Right lobe of liver (tissue), 6 donors: ENCODE data around the gene F2R. TPM values are rescaled to one million over a fixed set of nuclear protein-coding genes. Genes with fewer than 3 reads are reported as not detected.

ENCODE experiments used
- ATAC-seq, 4 donors: fragments of 200-7000 bp; cut with Tn5 transposase; one replicate each; pipeline ENCODE4 v1.9.1; 2020; ENCODE audit warnings: mild to moderate bottlenecking in 4 of 4, moderate library complexity in 4 of 4
- DNase-seq, 3 donors: peaks; one replicate each; pipeline ENCODE4 v3.0.0-alpha.2; 2020
- H3K27ac ChIP-seq, 3 donors: fragments of 200-600 bp; one replicate each; pipeline ENCODE4 v1.8.0; 2022
- H3K27me3 ChIP-seq, 2 donors: fragments of 200-600 bp; one replicate each; pipeline ENCODE4 v1.8.0; 2022
- H3K36me3 ChIP-seq, 4 donors: fragments of 200-600 bp; sonication (generic) in 1 of 4; one replicate each; pipeline versions ENCODE4 v1.5.1 to v1.8.0; 2017 to 2022; ENCODE audit warnings: control low read depth in 1 of 4
- H3K4me1 ChIP-seq, 4 donors: fragments of 200-600 bp; sonication (generic) in 1 of 4; one replicate each; pipeline versions ENCODE4 v1.5.1 to v1.8.0; 2017 to 2022; ENCODE audit warnings: control low read depth in 1 of 4
- H3K4me3 ChIP-seq, 3 donors: fragments of 200-600 bp; one replicate each; pipeline ENCODE4 v1.8.0; 2022
- H3K9me3 ChIP-seq, 4 donors: fragments of 200-600 bp; sonication (generic) in 1 of 4; one replicate each; pipeline versions ENCODE4 v1.5.1 to v1.8.0; 2017 to 2022; ENCODE audit warnings: control low read depth in 1 of 4
- POLR2A ChIP-seq: fragments of 450-650 bp; IDR thresholded peaks from one replicate; pipeline ENCODE4 v1.6.1; 2017; ENCODE audit warnings: antibody characterized with exemption, mild to moderate bottlenecking
- WGBS: methylation state at CpG from one replicate; pipeline ENCODE4 v1.1.6; 2018; ENCODE audit warnings: low coverage, low lambda C conversion rate; ENCODE audit not compliant: insufficient coverage; ENCODE audit errors: missing lambda C conversion rate; 5-methylcytosine and 5-hydroxymethylcytosine counted together
- intact Hi-C, 2 donors: fragments of 100-400 bp; cut with DNase I; formaldehyde crosslinking; loops; one replicate each; pipeline versions ENCODE4 v1.11.2 to v1.14.1; 2022
- total RNA-seq, 6 experiments: library from RNA; depleted of rRNA in 2 of 6; stranded (reverse); fragments of >200 nt in 2 of 6; fragmentation: NEBNext Ultra II Directional in 3 of 6; extraction: Animal tissue kit (Norgen Biotek cat#: 25700) in 3 of 6; gene quantifications; one replicate each; pipeline versions ENCODE4 v1.1.0 to v1.2.4, GENCODE V29; 2016 to 2023
- TF ChIP-seq, protein P1 (sequence below), 4 donors: fragments of 200-600 bp in 3 of 4; fragments of 450-650 bp in 1 of 4; IDR thresholded peaks; one replicate each; pipeline versions ENCODE4 v1.5.1 to v1.8.0; 2016 to 2022; ENCODE audit warnings: antibody characterized with exemption in 4 of 4, mild to moderate bottlenecking in 2 of 4
- donor health status: DM: no; HTN: yes; CAD: no.
- donor health status: DM: no; HTN: no; CAD: no.
- donor health status: DM: no; HTN: no; CAD: no.
- donor health status: DM: no; HTN: yes; CAD: no.
- donor health status: DM: no; HTN: yes; CAD: no.

F2R gene
- total RNA-seq, 6 experiments from 2014 or later: 3.5 to 18.4 (median 11.4) TPM

DNA sequence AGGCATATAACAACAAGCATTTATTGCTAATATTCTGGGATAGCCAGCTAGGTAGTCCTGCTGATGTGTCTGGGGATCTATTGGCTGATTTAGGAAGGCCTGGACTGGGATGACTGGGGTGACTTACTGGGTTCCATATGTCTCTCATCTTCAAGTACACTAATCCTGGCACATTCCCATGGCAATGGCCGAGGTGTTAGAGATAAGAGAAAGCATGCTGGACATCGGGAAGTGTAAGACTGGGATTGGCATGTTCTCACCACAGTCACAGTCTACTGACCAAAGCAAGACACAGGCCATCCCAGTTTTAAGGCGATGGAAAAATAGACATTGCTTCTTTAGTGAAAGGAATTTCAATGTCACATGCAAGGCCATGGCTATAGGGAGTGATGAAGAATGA, 29.7 kb downstream of the F2R start:
- H3K4me1 ChIP-seq: no peaks in the 10 kb centered on the region
- no peak for TF ChIP-seq POLR2A
- TF ChIP-seq, protein P1, sequence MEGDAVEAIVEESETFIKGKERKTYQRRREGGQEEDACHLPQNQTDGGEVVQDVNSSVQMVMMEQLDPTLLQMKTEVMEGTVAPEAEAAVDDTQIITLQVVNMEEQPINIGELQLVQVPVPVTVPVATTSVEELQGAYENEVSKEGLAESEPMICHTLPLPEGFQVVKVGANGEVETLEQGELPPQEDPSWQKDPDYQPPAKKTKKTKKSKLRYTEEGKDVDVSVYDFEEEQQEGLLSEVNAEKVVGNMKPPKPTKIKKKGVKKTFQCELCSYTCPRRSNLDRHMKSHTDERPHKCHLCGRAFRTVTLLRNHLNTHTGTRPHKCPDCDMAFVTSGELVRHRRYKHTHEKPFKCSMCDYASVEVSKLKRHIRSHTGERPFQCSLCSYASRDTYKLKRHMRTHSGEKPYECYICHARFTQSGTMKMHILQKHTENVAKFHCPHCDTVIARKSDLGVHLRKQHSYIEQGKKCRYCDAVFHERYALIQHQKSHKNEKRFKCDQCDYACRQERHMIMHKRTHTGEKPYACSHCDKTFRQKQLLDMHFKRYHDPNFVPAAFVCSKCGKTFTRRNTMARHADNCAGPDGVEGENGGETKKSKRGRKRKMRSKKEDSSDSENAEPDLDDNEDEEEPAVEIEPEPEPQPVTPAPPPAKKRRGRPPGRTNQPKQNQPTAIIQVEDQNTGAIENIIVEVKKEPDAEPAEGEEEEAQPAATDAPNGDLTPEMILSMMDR (IDR thresholded peaks at IDR 0.05): no peak
- H3K9me3 ChIP-seq: no peaks in the 10 kb centered on the region
- no peaks in the 10 kb centered on the region for H3K36me3 ChIP-seq
- H3K4me3 ChIP-seq: no peak overlapping the region
- 62% methylated on average over 3 of the region's 3 CpGs for WGBS
- no peak overlapping the region for H3K27ac ChIP-seq
- ATAC-seq (no peak), DNase-seq (no peak)
- intact Hi-C loops: no loop called here
- H3K27me3 ChIP-seq: no peaks in the 10 kb centered on the region

DNA sequence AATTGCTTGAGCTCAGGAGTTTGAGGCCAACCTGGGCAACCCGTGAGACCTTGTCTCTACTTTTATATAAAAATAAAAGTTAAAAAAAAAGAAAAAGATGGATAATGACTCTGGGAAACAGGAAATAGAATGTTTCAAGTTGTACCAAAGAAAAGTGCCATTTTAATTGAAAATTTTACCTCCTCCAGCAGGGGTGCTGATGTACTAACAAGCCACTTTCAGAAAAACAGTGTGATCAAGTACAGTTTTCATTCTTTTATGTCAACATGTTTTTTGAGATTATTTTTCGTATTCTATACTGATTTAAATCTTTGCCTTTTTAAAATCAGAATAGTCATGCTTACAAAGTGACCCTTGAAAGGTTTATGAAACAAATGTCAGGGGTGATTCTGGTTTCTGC, 30.8 kb downstream of the F2R start:
- no peaks in the 10 kb centered on the region for H3K36me3 ChIP-seq
- DNase-seq: no peak
- H3K4me3 ChIP-seq: no peak overlapping the region
- H3K27ac ChIP-seq: no peak overlapping the region
- TF ChIP-seq POLR2A: no peak
- TF ChIP-seq, protein P1 (IDR thresholded peaks at IDR 0.05): peak in 1 of 4 donors; percentile 12
- ATAC-seq: no peak
- H3K4me1 ChIP-seq: no peaks in the 10 kb centered on the region
- intact Hi-C loops: no loop called here
- H3K9me3 ChIP-seq: no peaks in the 10 kb centered on the region
- 77% methylated on average over 2 of the region's 2 CpGs for WGBS
- H3K27me3 ChIP-seq: no peaks in the 10 kb centered on the region

DNA sequence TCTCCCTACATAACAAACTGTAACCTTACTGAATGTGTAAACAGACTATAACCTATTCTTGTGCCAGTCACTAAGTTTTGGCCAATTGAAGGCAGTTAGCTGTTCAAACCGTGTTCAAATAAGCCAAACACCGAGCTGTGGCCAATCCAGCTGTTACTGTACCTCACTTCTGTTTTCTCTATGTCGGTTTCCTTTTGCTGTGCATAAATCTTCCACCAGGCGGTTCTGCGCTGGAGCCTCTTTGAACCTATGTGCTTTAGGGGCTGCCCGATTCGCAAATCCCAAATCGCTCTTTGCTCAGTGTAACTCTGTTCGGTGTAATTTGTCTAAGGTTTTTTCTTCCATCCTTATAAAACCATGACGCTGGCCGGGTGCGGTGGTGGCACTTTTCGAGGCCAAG, 31.8 kb downstream of the F2R start:
- no peaks in the 10 kb centered on the region for H3K4me1 ChIP-seq
- ATAC-seq (no peak), DNase-seq (no peak)
- no peaks in the 10 kb centered on the region for H3K36me3 ChIP-seq
- no peaks in the 10 kb centered on the region for H3K9me3 ChIP-seq
- TF ChIP-seq, protein P1 (IDR thresholded peaks at IDR 0.05): no peak
- no peak for TF ChIP-seq POLR2A
- no peaks in the 10 kb centered on the region for H3K27me3 ChIP-seq
- WGBS: 84% methylated on average over 13 of the region's 13 CpGs
- H3K4me3 ChIP-seq: no peak overlapping the region
- intact Hi-C loops: no loop called here
- H3K27ac ChIP-seq: no peak overlapping the region

DNA sequence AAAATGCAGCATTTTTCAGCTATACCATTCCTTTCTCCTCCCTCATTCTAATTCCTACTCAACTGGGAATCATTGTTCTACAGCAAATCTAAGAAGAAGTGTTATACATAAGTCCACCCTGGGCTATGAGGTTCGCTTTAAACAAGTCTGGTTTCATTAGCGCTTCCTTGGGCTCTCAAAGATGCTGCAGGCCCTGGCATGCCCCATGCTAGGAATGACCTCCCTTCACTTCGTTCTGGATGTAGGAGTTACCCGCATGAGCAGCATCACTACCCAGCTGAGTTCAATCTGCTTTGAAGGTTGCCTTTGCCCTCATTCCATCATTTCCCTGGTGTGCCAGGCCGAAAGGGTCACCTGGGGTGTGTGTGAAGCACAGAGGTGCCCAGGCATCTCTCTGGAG, 35.4 kb downstream of the F2R start:
- DNase-seq (no peak), ATAC-seq (no peak)
- TF ChIP-seq, protein P1 (IDR thresholded peaks at IDR 0.05): no peak
- TF ChIP-seq POLR2A: no peak
- 97% methylated on average over 3 of the region's 5 CpGs for WGBS
- Histone ChIP-seq H3K36me3 (no peaks in the 10 kb centered on the region), H3K27me3 (no peaks in the 10 kb centered on the region), H3K4me3 (no peak overlapping the region), H3K27ac (no peak overlapping the region), H3K9me3 (no peaks in the 10 kb centered on the region), H3K4me1 (no peaks in the 10 kb centered on the region)
- intact Hi-C loops: no loop called here

DNA sequence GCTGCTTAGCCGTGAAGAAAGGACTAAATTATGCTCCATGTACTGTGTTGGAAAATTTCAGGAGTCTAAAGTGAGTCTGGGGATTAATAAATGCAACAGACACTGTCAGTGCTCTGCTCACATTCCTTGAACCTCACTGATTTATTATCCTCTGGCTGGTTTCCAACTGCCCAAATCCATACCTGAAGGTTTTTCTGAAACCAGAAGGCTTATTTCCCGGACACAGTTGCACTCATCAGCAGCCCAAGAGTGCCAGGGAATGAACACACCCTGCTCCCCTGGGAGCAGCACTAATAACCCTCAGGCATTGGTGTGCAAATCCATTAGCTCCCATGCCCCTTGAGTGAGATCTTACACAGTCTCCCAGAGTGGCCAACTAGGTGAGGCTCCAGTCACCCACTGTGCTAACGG, 38.7 kb downstream of the F2R start:
- no peak for TF ChIP-seq POLR2A
- TF ChIP-seq, protein P1 (IDR thresholded peaks at IDR 0.05): no peak
- intact Hi-C loops: no loop called here

More for the DNA sequence above, 38.7 kb downstream of the F2R start:
- Histone ChIP-seq H3K9me3 (no peaks in the 10 kb centered on the region), H3K4me1 (peaks cover 0 to 5% (median 0%) of the 10 kb centered on the region in 4 donors), H3K27me3 (no peaks in the 10 kb centered on the region), H3K27ac (no peak overlapping the region), H3K4me3 (no peak overlapping the region), H3K36me3 (no peaks in the 10 kb centered on the region)
- WGBS: 83% methylated on average over 3 of the region's 3 CpGs
- ATAC-seq (no peak), DNase-seq (no peak)
